Stimulated activated CD8-positive, alpha-beta memory T cell treated with anti-CD3 and anti-CD28 coated beads, Interleukin-15, amount 100 ng/mL, for 1 hour (primary cell): ENCODE results near the gene COA6.

Source experiments
- DNase-seq: peaks from one replicate; pipeline ENCODE4 v3.0.0-alpha.2; 2020; ENCODE audit warnings: low read depth

The COA6 gene

DNA sequence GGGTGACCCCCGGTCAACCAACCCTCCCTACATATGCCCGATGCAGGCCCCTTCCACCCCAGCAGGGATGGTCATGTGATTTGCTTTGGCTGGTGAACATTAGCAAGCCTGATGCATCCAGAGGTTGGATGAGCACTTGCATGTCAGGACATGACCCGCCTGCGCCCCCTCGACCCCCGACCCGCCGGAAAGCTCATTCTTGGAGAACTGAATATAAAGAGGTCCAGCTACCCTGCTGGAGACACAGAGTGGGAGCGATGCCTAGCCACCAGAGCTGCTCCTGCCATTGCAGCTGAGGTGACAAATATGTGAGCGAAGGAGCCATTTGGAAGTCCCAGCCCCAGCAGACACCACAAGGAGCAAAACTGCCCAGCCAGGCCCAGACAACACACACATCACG is 39.6 kb downstream of the COA6 start:
- no peak for DNase-seq

DNA sequence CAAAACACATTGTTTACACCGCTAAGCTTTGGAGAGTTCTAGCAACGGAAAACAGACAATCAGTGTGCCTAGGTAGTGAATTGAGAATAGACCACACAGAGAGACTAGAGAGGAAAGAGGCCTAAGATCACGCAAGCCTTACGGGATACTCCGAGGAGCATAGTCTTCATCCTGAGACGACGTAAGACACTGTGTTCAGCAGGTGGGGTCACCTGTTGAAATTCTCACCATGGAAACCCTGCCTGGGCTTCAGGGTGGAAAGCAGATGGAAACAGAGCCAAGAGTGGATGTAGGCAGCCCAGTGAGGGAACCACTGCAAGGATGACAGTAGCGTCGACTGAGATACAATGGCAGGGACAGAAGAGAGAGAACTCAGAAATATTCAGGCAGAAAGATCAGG is 40.2 kb downstream of the COA6 start:
- DNase-seq: no peak

- DNase-seq: no peak
Observed at GRCh38 chr1:234413990-234414389, 40.7 kb downstream of the COA6 start.

GRCh38 chr1:234427950-234428646 is 54.8 kb downstream of the COA6 start:
- no peak for DNase-seq

- no peak for DNase-seq
Observed at GRCh38 chr1:234429434-234429806, 56.2 kb downstream of the COA6 start.

DNA sequence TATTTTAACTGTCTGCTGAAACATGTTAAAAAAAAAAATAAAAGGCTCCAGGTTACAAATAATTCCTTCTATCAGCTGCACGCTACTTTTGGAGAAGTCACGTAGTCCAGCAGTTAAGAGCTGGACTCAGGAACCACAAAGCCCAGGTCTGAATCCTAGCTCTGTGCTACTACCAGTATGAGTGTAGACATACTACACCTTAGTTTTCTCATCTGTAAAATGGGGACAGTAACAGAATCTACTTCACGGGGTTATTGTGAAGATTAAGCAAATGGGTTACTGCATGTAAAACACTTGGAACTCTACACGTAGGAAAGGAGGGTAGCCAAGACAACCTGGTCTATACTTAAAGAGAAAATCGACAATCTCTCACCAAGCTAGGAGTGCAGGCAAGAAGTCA is 57.4 kb downstream of the COA6 start:
- DNase-seq: no peak

DNA sequence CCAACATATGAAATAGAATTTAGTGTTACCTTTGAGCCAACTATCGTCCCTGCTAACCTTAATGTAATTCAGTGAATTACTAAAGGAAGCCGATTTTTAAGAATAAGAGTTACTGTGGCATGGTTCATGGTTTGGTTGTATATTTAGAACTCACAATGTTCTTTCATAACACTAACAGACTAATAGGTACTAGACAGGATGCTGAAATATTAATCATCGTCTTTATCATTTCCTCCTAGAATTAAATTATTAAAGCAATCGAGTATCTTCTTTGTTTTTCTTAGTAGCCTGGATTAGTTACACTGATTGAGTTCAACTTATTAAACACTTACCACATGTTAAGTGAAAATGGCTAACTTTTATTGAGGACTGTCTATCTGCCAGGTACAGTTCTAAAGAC is 58.0 kb downstream of the COA6 start:
- DNase-seq: no peak

GRCh38 chr1:234433563-234434285 is 60.5 kb downstream of the COA6 start:
- no peak for DNase-seq
